Activated effector memory CD4-positive, alpha-beta T cell treated with Interleukin-2 at 50 U/mL for 16 hours (primary cell): ENCODE results near the gene IL17F.

ENCODE experiments used
- DNase-seq: peaks from one replicate; pipeline ENCODE4 v3.0.0-alpha.2; 2020

Gene IL17F

GRCh38 chr6:52187098-52187497, 57.2 kb downstream of the IL17F start:
- DNase-seq, result no peak
